Neural progenitor cell (in vitro differentiated cells): ENCODE data around the gene WDR7. TPM values are rescaled to one million over a fixed set of nuclear protein-coding genes. Genes with fewer than 3 reads are reported as not detected.

Source experiments
- DNase-seq: peaks from one replicate; pipeline ENCODE4 v3.0.0-alpha.2; 2016; ENCODE audit warnings: low spot score
- H2AFZ ChIP-seq: fragments of 200-600 bp; sonication (generic); replicated peaks from 2 replicates; pipeline ENCODE4 v1.6.1; 2016; ENCODE audit warnings: antibody characterized with exemption
- H3F3A ChIP-seq: fragments of 200-600 bp; sonication (generic); 2 replicates; pipeline ENCODE4 v1.6.1; 2016; ENCODE audit warnings: antibody characterized with exemption, low read depth
- H3K27ac ChIP-seq: fragments of 200-600 bp; sonication (generic); 2 replicates; pipeline ENCODE4 v1.5.1; 2016; ENCODE audit warnings: mild to moderate bottlenecking
- H3K27me3 ChIP-seq: fragments of 200-600 bp; sonication (generic); 2 replicates; pipeline ENCODE4 v1.6.1; 2016; ENCODE audit warnings: mild to moderate bottlenecking, moderate library complexity
- H3K36me3 ChIP-seq: fragments of 200-600 bp; sonication (generic); 2 replicates; pipeline ENCODE4 v1.5.1; 2016
- H3K4me1 ChIP-seq: fragments of 200-600 bp; sonication (generic); 2 replicates; pipeline ENCODE4 v1.6.1; 2016; ENCODE audit warnings: mixed run types
- H3K4me2 ChIP-seq: fragments of 200-600 bp; sonication (generic); 2 replicates; pipeline ENCODE4 v1.6.1; 2016
- H3K4me3 ChIP-seq: fragments of 200-600 bp; sonication (generic); 2 replicates; pipeline ENCODE4 v1.5.1; 2016
- H3K79me2 ChIP-seq: fragments of 200-600 bp; sonication (generic); 2 replicates; pipeline ENCODE4 v1.6.1; 2016; ENCODE audit warnings: low read depth
- H3K9ac ChIP-seq: fragments of 200-600 bp; sonication (generic); 2 replicates; pipeline ENCODE4 v1.6.1; 2016
- H3K9me3 ChIP-seq: fragments of 200-600 bp; sonication (generic); 2 replicates; pipeline ENCODE4 v1.5.1; 2016; ENCODE audit warnings: low read depth
- H4K20me1 ChIP-seq: fragments of 200-600 bp; sonication (generic); 2 replicates; pipeline ENCODE4 v1.6.1; 2016; ENCODE audit warnings: low read depth
- H3K27ac Mint-ChIP-seq: 3 replicates; pipeline ENCODE4 v1.8.0; 2021; ENCODE audit warnings: mixed read lengths
- H3K27me3 Mint-ChIP-seq: 2 replicates; pipeline ENCODE4 v1.8.0; 2022; ENCODE audit warnings: low read depth, mild to moderate bottlenecking, inconsistent platforms, moderate library complexity, mixed read lengths; ENCODE audit not compliant: insufficient read depth
- H3K36me3 Mint-ChIP-seq: 3 replicates; pipeline ENCODE4 v1.8.0; 2021; ENCODE audit warnings: mixed read lengths
- H3K4me1 Mint-ChIP-seq: 3 replicates; pipeline ENCODE4 v1.8.0; 2021; ENCODE audit warnings: mixed read lengths
- H3K4me3 Mint-ChIP-seq: 3 replicates; pipeline ENCODE4 v1.8.0; 2021; ENCODE audit warnings: mild to moderate bottlenecking, moderate library complexity, mixed read lengths
- H3K9me3 Mint-ChIP-seq: 3 replicates; pipeline ENCODE4 v1.8.0; 2020; ENCODE audit warnings: mixed read lengths
- EZH2 ChIP-seq: fragments of 200-600 bp; sonication (generic); IDR thresholded peaks from 2 replicates; pipeline ENCODE4 v1.6.1; 2017; ENCODE audit warnings: antibody characterized with exemption, mild to moderate bottlenecking, moderate library complexity
- EZH2phosphoT487 ChIP-seq: fragments of 200-600 bp; sonication (generic); IDR thresholded peaks from 2 replicates; pipeline ENCODE4 v1.6.1; 2017; ENCODE audit warnings: antibody characterized with exemption
- total RNA-seq: library from RNA; depleted of rRNA; stranded (reverse); fragments of >200 nt; gene quantifications from 2 replicates; pipeline ENCODE4 v1.2.3, GENCODE V29; 2015; ENCODE audit warnings: low replicate concordance
- TF ChIP-seq, protein P1 (sequence below): fragments of 200-600 bp; sonication (generic); IDR thresholded peaks from 2 replicates; pipeline ENCODE4 v1.5.1; 2017; ENCODE audit warnings: antibody characterized with exemption, mild to moderate bottlenecking

Gene WDR7
- total RNA-seq, 1 donor from 2014 or later = 12.3 TPM

DNA sequence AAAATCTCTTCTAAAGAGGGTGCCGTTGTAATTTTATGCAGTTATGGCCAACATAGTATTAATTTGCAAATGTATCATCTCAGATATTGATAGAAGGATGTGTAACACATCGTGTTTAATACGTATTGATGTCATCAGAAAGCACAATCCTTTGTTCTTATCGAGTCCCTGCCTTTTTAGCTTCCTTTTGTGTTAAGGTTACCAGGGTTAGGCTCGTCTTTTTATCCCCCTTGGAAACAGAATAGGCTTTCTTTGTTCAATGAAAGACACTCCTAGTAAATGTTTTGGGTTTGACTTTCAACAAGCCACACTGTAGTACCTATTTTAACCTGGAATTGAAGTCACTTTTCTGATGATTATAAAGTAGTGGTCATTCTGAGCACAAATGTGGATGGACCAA, 136.2 kb downstream of the WDR7 start:
- H3F3A ChIP-seq = no peaks in the 10 kb centered on the region
- H3K9me3 ChIP-seq = no peaks in the 10 kb centered on the region
- H3K36me3 ChIP-seq = no peaks in the 10 kb centered on the region
- Mint-ChIP-seq H3K4me3 (no peak overlapping the region), H3K4me1 (peaks cover 62% of the 10 kb centered on the region), H3K36me3 (peaks cover 1% of the 10 kb centered on the region), H3K27ac (peak overlapping the region; percentile 95), H3K9me3 (no peaks in the 10 kb centered on the region), H3K27me3 (no peaks in the 10 kb centered on the region)
- peak; percentile 63 for DNase-seq
- no peaks in the 10 kb centered on the region for H4K20me1 ChIP-seq
- peak overlapping the region; percentile 64 for H3K4me2 ChIP-seq
- no peaks in the 10 kb centered on the region for H3K79me2 ChIP-seq
- H3K9ac ChIP-seq = no peak overlapping the region
- TF ChIP-seq EZH2phosphoT487 (peak; percentile 91), EZH2 (no peak)
- TF ChIP-seq, protein P1, sequence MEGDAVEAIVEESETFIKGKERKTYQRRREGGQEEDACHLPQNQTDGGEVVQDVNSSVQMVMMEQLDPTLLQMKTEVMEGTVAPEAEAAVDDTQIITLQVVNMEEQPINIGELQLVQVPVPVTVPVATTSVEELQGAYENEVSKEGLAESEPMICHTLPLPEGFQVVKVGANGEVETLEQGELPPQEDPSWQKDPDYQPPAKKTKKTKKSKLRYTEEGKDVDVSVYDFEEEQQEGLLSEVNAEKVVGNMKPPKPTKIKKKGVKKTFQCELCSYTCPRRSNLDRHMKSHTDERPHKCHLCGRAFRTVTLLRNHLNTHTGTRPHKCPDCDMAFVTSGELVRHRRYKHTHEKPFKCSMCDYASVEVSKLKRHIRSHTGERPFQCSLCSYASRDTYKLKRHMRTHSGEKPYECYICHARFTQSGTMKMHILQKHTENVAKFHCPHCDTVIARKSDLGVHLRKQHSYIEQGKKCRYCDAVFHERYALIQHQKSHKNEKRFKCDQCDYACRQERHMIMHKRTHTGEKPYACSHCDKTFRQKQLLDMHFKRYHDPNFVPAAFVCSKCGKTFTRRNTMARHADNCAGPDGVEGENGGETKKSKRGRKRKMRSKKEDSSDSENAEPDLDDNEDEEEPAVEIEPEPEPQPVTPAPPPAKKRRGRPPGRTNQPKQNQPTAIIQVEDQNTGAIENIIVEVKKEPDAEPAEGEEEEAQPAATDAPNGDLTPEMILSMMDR = no peak
- H3K4me1 ChIP-seq = peaks cover 51% of the 10 kb centered on the region
- no peak overlapping the region for H2AFZ ChIP-seq
- no peaks in the 10 kb centered on the region for H3K27me3 ChIP-seq
- H3K4me3 ChIP-seq = no peak overlapping the region
- no peak overlapping the region for H3K27ac ChIP-seq

DNA sequence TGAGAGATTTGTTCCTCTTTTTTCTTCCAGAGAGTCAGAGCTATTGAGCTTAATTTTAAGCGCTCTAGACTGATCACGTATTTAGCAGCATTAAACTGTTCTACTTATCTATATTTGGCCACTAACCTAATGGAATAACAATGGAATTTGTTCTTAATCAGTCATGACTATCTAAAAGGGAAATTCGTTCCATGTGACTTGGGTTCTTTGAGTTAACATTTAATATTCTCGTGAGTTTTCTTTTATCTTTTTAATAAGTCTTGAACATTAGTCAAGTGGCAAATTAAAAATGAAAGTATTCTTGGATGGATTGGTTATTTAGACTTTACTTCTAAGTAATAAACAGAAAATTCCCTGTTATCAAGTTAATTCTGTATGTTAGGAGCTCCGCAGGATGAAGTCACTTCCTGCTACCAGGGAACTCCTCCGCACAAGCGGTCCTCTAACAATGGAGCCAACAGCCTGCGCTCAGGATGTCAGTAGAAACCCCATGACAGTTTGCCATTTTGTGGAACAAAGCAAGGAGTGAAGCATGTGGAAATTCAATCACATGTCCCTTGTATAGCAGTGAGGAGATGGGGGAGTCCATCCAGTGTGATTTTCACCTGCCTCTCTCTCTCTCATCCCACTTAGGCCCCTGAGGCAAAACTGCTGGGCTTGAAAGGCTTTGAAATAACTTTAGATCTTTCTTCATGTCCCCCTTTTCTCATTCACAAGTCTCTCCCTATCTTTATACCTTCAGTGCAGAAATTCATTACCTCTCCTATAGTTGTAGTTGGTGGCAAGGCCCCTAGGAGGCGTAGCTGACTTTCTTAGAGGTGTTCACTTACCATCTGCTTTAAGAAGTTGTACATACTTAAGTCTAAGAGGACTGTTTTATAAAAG, 138.1 kb downstream of the WDR7 start:
- TF ChIP-seq, protein P1 = peak; percentile 77
- TF ChIP-seq EZH2 = no peak
- H3K4me1 Mint-ChIP-seq = peaks cover 50% of the 10 kb centered on the region
- Histone ChIP-seq H3K36me3 (no peaks in the 10 kb centered on the region), H3K4me1 (peaks cover 41% of the 10 kb centered on the region), H3K27me3 (no peaks in the 10 kb centered on the region), H3F3A (no peaks in the 10 kb centered on the region), H4K20me1 (no peaks in the 10 kb centered on the region), H3K9ac (no peak overlapping the region), H3K4me3 (no peak overlapping the region), H3K79me2 (no peaks in the 10 kb centered on the region), H2AFZ (peak overlapping the region; percentile 46), H3K9me3 (no peaks in the 10 kb centered on the region), H3K27ac (no peak overlapping the region), H3K4me2 (no peak overlapping the region)
- H3K36me3 Mint-ChIP-seq = peaks cover 1% of the 10 kb centered on the region
- H3K9me3 Mint-ChIP-seq = no peaks in the 10 kb centered on the region
- DNase-seq = peak; percentile 54
- H3K27me3 Mint-ChIP-seq = no peaks in the 10 kb centered on the region
- no peak overlapping the region for H3K4me3 Mint-ChIP-seq
- no peak overlapping the region for H3K27ac Mint-ChIP-seq

GRCh38 chr18:56789889-56790180, 138.7 kb downstream of the WDR7 start:
- H3K4me3 ChIP-seq = no peak overlapping the region
- Mint-ChIP-seq H3K9me3 (no peaks in the 10 kb centered on the region), H3K4me1 (peaks cover 44% of the 10 kb centered on the region), H3K36me3 (peaks cover 1% of the 10 kb centered on the region), H3K27me3 (no peaks in the 10 kb centered on the region), H3K4me3 (no peak overlapping the region), H3K27ac (no peak overlapping the region)
- no peak overlapping the region for H2AFZ ChIP-seq
- H3F3A ChIP-seq = no peaks in the 10 kb centered on the region
- H3K9ac ChIP-seq = no peak overlapping the region
- no peaks in the 10 kb centered on the region for H3K27me3 ChIP-seq
- TF ChIP-seq, protein P1 = no peak
- TF ChIP-seq EZH2 = no peak
- DNase-seq = no peak
- H3K4me1 ChIP-seq = peaks cover 35% of the 10 kb centered on the region
- H3K9me3 ChIP-seq = no peaks in the 10 kb centered on the region
- H3K79me2 ChIP-seq = no peaks in the 10 kb centered on the region
- no peaks in the 10 kb centered on the region for H4K20me1 ChIP-seq
- no peaks in the 10 kb centered on the region for H3K36me3 ChIP-seq
- no peak overlapping the region for H3K4me2 ChIP-seq
- no peak overlapping the region for H3K27ac ChIP-seq
